SJSA1 (cell line): ENCODE measurements around the gene SENP5. TPM values are rescaled to one million over a fixed set of nuclear protein-coding genes. Genes with fewer than 3 reads are reported as not detected.

Source experiments
- DNase-seq, 2 experiments: peaks; one replicate each; pipeline ENCODE4 v3.0.0-alpha.2; 2015 to 2020; ENCODE audit warnings: low spot score in 2 of 2, low read depth in 1 of 2
- H3K27ac ChIP-seq: fragments of 250-450 bp; sonication (Bioruptor Pico); 2 replicates; pipeline ENCODE4 v1.5.1; 2020; ENCODE audit warnings: mild to moderate bottlenecking, moderate library complexity
- H3K27me3 ChIP-seq: fragments of 250-450 bp; sonication (Bioruptor Pico); replicated peaks from 2 replicates; pipeline ENCODE4 v1.5.1; 2020; ENCODE audit warnings: mild to moderate bottlenecking, moderate library complexity
- H3K36me3 ChIP-seq: fragments of 250-450 bp; sonication (Bioruptor Pico); 2 replicates; pipeline ENCODE4 v1.5.1; 2020; ENCODE audit warnings: mild to moderate bottlenecking
- H3K4me1 ChIP-seq: fragments of 250-450 bp; sonication (Bioruptor Pico); replicated peaks from 2 replicates; pipeline ENCODE4 v1.6.1; 2021; ENCODE audit warnings: mild to moderate bottlenecking
- H3K4me3 ChIP-seq: fragments of 250-450 bp; sonication (Bioruptor Pico); 2 replicates; pipeline ENCODE4 v1.5.1; 2020; ENCODE audit warnings: mild to moderate bottlenecking
- H3K9me3 ChIP-seq: fragments of 250-450 bp; sonication (Bioruptor Pico); replicated peaks from 2 replicates; pipeline ENCODE4 v1.5.1; 2020; ENCODE audit warnings: mild to moderate bottlenecking
- total RNA-seq: library from RNA; depleted of rRNA; stranded (reverse); fragments of >200 nt; shearing (Covaris generic); gene quantifications from 2 replicates; pipeline ENCODE4 v1.2.3, GENCODE V29; 2014

The SENP5 gene
- total RNA-seq, 1 experiment from 2014 or later = 35.6 TPM

DNA sequence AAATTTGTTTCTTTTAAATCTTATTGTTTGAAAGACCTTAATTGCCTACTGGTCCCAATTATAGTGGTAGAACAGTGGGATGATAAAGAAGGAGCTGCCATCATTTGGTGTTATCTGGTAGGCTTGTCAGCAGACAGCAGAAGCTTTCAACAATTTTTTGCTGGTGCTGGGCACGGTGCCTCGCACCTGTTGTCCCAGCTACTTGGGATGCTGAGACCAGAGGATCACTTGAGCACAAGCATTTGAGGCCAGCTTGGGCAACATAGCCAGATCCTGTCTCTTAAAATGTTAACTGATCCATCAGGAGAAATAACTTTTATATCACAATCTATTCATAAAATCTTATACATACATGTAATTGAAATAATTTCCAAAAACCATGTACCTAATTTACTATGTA lies 36.0 kb downstream of the SENP5 start:
- peaks cover 75% of the 10 kb centered on the region for H3K36me3 ChIP-seq

DNA sequence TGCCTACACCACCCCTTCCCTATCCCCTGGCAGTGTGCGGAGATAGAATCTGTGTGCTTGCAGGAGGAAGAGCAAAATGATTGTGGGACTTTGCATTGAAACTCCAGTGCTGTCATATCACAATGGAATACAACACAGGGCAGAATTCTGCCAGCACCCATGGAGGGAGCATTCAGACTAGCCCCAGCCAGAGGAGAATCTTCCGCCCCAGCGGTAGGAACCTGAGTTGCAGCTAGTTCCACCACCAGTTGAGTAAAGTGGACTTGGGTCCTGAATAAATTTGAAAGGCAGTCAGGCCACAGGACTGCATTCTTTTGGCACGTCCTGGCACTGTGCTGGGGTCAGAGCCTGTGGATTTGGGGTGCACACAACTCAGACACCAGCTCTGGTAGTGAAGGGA lies 47.1 kb downstream of the SENP5 start:
- no peak for DNase-seq
- H3K27me3 ChIP-seq = no peaks in the 10 kb centered on the region

More for the DNA sequence above, 36.0 kb downstream of the SENP5 start:
- Histone ChIP-seq H3K4me1 (no peaks in the 10 kb centered on the region; the same call in 1 of the 2 replicates), H3K27ac (no peak overlapping the region), H3K4me3 (no peak overlapping the region), H3K27me3 (no peaks in the 10 kb centered on the region), H3K9me3 (no peaks in the 10 kb centered on the region)
- DNase-seq = no peak

DNA sequence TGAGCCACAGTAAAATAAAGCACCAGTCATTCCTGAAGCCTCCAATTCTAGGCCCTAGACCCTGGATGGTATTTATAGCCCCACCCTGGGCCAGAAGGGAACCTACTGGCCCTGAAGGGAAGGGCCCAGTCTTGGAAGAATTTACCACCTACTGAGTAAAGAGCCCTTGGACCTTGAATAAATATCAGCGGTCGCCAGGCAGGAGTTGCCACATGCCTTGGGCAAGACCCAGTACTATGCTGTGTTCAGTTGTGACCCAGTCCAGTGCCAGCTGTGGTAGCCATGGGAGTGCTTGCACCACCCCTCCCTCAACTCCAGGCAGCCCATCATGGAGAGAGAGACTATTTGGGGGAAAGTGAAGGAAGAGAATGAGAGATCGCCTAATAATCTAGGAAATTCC lies 47.7 kb downstream of the SENP5 start:
- no peaks in the 10 kb centered on the region for H3K4me1 ChIP-seq
- H3K4me3 ChIP-seq = no peak overlapping the region
- H3K9me3 ChIP-seq = no peaks in the 10 kb centered on the region
- peaks cover 43% of the 10 kb centered on the region for H3K36me3 ChIP-seq
- H3K27ac ChIP-seq = no peak overlapping the region
- DNase-seq = no peak
- no peaks in the 10 kb centered on the region for H3K27me3 ChIP-seq

More for the DNA sequence above, 47.1 kb downstream of the SENP5 start:
- Histone ChIP-seq H3K4me1 (no peaks in the 10 kb centered on the region), H3K27ac (no peak overlapping the region), H3K36me3 (peaks cover 44% of the 10 kb centered on the region), H3K9me3 (no peaks in the 10 kb centered on the region), H3K4me3 (no peak overlapping the region)

DNA sequence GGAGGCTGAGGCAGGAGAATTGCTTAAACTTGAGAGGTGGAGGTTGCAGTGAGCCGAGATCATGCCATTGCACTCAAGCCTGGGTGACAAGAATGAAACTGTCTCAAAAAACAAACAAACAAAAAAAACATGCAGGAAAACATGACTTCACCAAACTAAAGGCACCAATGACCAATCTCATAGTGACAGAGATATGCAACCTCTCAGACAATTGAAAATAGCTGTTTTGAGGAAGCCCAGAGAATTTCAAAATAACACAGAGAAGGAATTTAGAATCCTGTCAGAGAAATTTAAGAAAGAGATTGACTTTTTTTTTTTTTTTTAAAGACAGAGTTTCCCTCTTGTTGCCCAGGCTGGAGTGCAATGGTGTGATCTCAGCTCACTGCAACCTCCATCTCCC lies 48.5 kb downstream of the SENP5 start:
- DNase-seq = no peak
- no peak overlapping the region for H3K27ac ChIP-seq
- H3K27me3 ChIP-seq = no peaks in the 10 kb centered on the region
- H3K4me1 ChIP-seq = no peaks in the 10 kb centered on the region
- H3K9me3 ChIP-seq = no peaks in the 10 kb centered on the region
- H3K36me3 ChIP-seq = peaks cover 41% of the 10 kb centered on the region
- no peak overlapping the region for H3K4me3 ChIP-seq

DNA sequence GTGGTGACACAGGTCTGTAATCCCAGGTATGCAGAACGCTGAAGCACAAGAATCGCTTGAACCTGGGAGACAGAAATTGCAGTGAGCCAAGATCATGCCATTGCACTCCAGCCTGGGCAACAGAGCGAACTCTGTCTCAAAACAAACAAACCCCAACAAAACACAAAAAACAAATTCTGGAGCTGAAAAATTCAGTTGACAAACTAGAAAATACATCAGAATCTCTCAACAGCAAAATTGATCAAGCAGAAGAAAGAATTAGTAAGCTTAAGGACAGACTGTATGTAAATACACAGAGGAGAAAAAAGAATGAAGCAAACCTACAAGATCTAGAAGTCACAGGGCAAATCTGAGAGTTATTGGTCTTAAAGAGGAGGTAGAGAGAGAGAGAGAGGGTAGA lies 49.3 kb downstream of the SENP5 start:
- Histone ChIP-seq H3K27ac (no peak overlapping the region), H3K4me1 (no peaks in the 10 kb centered on the region), H3K4me3 (no peak overlapping the region), H3K27me3 (no peaks in the 10 kb centered on the region), H3K36me3 (peaks cover 39% of the 10 kb centered on the region), H3K9me3 (no peaks in the 10 kb centered on the region)
- no peak for DNase-seq

DNA sequence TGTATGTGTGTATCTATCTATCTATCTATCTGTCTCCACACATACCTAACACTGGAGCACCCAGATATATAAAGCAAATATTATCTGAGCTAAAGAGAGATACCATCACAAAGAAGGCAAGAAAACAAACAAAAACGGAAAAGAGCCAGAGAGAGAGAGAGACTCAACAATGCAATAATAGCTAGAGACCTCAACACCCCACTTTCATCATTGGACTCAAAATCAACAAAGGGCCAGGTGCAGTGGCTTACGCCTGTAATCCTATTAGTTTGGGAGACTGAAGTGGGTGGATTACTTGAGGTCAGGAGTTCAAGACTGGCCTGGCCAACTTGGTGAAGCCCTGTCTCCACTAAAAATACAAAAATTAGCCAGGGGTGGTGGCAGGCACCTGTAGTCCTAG lies 51.2 kb downstream of the SENP5 start:
- H3K9me3 ChIP-seq = no peaks in the 10 kb centered on the region
- no peak overlapping the region for H3K4me3 ChIP-seq
- no peaks in the 10 kb centered on the region for H3K4me1 ChIP-seq
- no peak for DNase-seq
- peaks cover 51% of the 10 kb centered on the region for H3K36me3 ChIP-seq
- no peaks in the 10 kb centered on the region for H3K27me3 ChIP-seq
- no peak overlapping the region for H3K27ac ChIP-seq

DNA sequence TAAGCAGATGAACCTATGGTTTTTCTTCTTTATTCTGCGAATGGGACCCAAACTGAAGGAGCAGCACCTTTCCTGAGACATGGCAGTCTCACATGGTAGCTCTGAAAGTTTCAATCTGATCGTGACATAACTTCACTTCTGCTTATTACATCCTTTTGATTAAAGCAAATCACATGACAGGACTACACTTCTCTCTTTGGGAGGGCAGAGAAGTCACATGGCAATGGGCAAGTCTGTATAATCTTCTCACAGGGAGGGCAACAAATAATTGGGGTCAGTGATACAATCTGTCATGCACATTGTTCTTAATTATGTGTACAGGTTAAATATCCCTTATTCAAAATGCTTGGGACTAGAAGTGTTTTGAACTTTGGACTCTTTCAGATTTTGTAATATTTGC lies 53.0 kb downstream of the SENP5 start:
- DNase-seq = no peak
- Histone ChIP-seq H3K27me3 (no peaks in the 10 kb centered on the region), H3K9me3 (no peaks in the 10 kb centered on the region), H3K4me1 (no peaks in the 10 kb centered on the region), H3K27ac (no peak overlapping the region), H3K4me3 (no peak overlapping the region), H3K36me3 (peaks cover 47% of the 10 kb centered on the region)

DNA sequence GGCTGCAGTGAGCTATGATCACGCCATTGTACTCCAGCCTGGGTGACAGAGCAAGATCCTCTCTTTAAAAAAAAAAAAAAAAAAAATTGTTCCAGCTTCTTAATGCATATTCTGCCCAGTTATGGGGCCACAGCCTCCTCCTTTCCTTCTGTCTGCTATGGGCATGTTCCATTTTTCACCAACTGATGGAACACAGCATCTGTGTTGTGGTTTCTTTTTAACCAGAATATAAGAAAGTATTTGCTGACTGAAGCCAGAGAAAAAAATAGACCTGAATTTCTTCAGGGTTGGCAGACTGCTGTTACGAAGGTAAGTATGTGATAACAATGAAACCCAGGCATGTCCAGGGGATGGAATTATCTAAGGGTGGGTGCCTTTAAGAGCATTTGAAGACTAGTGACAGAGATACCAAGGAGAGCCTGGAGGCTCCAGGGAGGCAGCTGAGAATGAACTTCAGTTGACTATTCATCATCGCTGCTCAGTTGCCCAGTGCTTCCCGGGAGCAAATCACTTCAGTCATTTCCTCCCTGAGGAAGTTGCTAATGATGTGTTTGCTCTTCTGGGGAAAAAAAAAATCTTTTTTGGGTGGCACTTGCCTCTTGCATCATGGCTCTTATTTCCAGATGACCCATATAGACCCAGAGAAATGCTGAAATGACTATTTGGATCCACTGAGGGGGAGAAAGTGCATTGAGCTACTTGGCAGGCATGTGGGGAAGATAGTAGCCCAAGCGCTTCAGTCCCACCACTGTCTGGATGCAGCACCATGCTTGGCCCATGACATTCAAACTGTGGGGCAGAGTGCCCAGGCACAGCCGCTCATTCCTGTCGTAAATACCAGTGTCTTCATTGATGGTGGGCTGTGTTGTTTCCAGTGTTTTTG lies 60.1 kb downstream of the SENP5 start:
- Histone ChIP-seq H3K27me3 (no peaks in the 10 kb centered on the region), H3K9me3 (no peaks in the 10 kb centered on the region), H3K36me3 (peaks cover 52% of the 10 kb centered on the region), H3K27ac (no peak overlapping the region), H3K4me3 (no peak overlapping the region), H3K4me1 (no peaks in the 10 kb centered on the region)
- DNase-seq = no peak

DNA sequence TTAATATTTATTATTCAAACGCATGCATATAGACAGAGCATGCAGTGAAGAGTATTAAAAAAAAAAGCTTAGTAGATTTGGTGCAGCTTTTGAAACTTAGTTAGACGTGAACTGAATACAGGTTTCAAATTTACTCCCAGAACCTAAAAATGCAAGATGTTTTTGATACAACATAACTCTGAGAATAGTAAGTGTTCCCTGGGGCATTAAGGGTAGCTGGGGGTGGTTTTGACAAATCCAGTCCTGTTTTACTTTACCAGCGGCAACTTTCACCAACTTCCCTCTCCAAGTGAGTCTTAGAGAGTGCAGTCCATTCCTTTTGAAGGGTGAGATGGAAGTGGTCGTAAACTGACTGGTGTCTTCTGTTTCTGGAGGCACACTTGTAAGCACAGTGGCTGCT lies 63.4 kb downstream of the SENP5 start:
- H3K9me3 ChIP-seq = no peaks in the 10 kb centered on the region
- H3K27ac ChIP-seq = no peak overlapping the region
- no peaks in the 10 kb centered on the region for H3K27me3 ChIP-seq
- no peak for DNase-seq
- H3K4me1 ChIP-seq = no peaks in the 10 kb centered on the region
- no peak overlapping the region for H3K4me3 ChIP-seq
- peaks cover 63% of the 10 kb centered on the region for H3K36me3 ChIP-seq

DNA sequence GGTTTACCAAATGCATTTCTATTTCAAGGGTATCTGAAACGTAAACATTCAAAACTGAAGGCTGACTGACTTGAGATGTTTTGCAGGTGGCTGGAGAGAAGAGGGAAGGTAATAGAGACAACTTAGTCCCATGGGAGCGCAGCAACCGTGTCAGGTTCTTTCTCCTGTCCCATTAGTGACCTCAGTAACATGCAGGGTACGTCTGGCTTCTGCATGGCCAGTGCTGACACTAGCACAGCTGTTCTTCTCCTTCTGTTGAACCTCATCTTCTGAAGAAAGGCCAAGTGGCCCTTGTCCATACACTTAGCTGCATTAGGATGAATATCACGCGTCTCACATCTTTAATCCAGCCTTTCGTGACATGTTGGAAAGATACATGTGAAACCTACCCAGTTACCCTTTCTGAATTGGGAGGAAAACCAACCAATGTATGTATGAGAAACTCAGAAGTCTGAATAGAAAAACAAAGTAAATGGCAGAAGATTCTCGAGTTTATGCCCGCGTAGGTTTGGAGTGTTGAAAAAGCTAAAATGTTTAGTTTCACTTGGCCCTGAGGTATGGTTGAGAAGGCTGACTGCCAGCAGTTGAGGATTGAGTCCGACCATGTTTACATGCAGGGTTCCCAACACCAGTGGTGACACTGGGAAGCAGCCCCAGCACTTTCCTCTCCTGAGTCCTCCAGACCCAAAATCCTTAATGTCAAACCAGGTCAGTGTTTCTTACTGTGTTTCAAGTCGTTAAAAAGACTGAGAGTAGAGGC lies 64.3 kb downstream of the SENP5 start:
- Histone ChIP-seq H3K27ac (no peak overlapping the region), H3K4me1 (no peaks in the 10 kb centered on the region), H3K4me3 (no peak overlapping the region), H3K27me3 (no peaks in the 10 kb centered on the region), H3K9me3 (no peaks in the 10 kb centered on the region), H3K36me3 (peaks cover 71% of the 10 kb centered on the region)
- DNase-seq = no peak

DNA sequence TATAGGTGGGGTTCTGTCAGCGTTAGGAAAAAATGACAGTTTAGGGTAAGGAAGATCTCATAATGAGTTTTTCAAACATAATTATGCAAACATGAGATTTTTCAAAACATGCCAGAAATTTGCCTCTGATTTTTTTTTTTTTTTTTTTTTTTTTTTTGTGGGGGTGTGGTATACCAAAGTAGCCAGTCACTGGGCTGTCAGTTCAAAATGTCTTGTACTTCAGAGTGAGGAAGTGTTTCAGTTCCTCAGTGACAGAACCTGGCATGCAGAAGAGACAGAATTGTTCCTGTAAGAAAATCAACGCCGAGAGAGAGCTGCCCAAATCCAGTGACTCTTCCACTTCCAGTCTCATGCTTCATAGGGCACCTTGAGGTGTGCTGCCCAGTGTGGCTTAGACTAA lies 64.9 kb downstream of the SENP5 start:
- H3K4me3 ChIP-seq = no peak overlapping the region
- no peak overlapping the region for H3K27ac ChIP-seq
- DNase-seq = no peak
- no peaks in the 10 kb centered on the region for H3K27me3 ChIP-seq
- H3K4me1 ChIP-seq = no peaks in the 10 kb centered on the region
- H3K36me3 ChIP-seq = peaks cover 77% of the 10 kb centered on the region
- H3K9me3 ChIP-seq = no peaks in the 10 kb centered on the region

DNA sequence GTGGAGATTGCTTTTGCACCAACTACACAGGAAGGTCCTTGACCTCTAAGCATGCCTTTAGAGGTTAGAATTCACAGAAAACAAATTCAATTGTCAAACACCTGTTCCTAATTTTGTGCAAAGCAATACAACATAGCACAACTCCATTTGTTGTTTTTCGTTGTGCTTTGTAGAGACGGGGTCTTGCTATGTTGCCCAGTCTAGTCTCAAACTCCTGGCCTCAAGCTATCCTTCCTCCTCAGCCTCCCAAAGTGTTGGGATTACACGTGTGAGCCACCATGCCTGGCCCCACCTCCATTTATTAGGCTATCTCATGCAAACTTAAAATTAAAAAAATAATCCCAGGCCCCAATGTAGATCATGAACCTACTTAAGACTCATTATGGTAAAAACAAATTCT lies 68.6 kb downstream of the SENP5 start:
- peaks cover 86% of the 10 kb centered on the region for H3K36me3 ChIP-seq

DNA sequence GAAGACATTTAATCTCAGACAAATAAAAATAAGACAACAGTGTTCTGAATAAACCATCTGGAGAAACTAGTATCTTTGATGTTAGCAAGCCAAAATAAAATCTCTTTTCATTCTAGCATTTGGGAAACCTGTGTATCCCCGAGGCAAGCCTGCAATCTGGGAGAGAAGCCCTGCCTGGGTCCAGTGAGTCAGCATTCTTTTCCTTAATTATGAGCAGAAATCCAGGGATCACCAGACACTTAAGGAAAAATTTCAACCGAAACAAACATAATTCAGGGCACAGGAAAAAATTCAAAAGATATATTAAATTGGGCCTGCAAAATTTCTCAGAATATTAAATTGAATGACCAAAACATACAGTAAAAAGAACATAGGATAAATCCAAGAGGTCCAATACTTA lies 70.4 kb downstream of the SENP5 start:
- H3K27ac ChIP-seq = no peak overlapping the region
- peaks cover 87% of the 10 kb centered on the region for H3K36me3 ChIP-seq

More for the DNA sequence above, 68.6 kb downstream of the SENP5 start:
- peaks cover 9% of the 10 kb centered on the region for H3K4me1 ChIP-seq
- DNase-seq = no peak
- H3K27me3 ChIP-seq = no peaks in the 10 kb centered on the region
- no peaks in the 10 kb centered on the region for H3K9me3 ChIP-seq
- no peak overlapping the region for H3K4me3 ChIP-seq
- H3K27ac ChIP-seq = no peak overlapping the region

DNA sequence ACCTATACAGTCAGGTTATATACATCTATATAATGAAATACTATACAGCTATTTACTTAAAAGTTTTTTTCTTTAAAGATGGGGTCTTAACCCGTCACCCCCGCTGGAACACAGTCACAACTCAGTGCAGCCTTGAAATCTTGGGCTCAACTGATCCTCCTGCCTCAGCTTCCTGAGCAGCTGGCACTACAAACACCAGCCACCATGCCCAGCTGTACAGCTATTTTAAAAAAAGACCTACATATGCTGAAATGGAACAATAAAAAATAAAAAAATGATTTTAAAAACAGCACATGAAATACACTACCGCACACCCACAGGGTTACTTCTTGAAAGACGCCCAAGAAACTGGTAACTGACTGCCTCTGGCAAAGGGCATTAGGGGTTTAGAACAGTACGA lies 70.9 kb downstream of the SENP5 start:
- no peak overlapping the region for H3K27ac ChIP-seq
- no peaks in the 10 kb centered on the region for H3K9me3 ChIP-seq
- H3K4me1 ChIP-seq = peaks cover 13% of the 10 kb centered on the region
- no peaks in the 10 kb centered on the region for H3K27me3 ChIP-seq
- DNase-seq = no peak
- no peak overlapping the region for H3K4me3 ChIP-seq
- peaks cover 86% of the 10 kb centered on the region for H3K36me3 ChIP-seq

More for the DNA sequence above, 70.4 kb downstream of the SENP5 start:
- Histone ChIP-seq H3K9me3 (no peaks in the 10 kb centered on the region), H3K4me1 (peaks cover 9% of the 10 kb centered on the region), H3K27me3 (no peaks in the 10 kb centered on the region), H3K4me3 (no peak overlapping the region)
- DNase-seq = no peak
